Daoy (cell line): ENCODE results near the gene EPO. TPM values are rescaled to one million over a fixed set of nuclear protein-coding genes. Genes with fewer than 3 reads are reported as not detected.
"Not testable (repeated sequence)": the region's sequence is repeated elsewhere in the genome, so short reads cannot be mapped to it uniquely, and the experiment has no call there.

Experiments used
- DNase-seq: peaks from one replicate; pipeline ENCODE4 v3.0.0-alpha.2; 2015; ENCODE audit warnings: low read depth
- total RNA-seq: library from RNA; depleted of rRNA; stranded (reverse); fragments of >200 nt; shearing (Covaris generic); gene quantifications from 2 replicates; pipeline ENCODE4 v1.2.3, GENCODE V29; 2014

The EPO gene
- total RNA-seq, 1 experiment from 2014 or later, result not detected

- peak; percentile 90 for DNase-seq
These were observed 14.9 kb upstream of the EPO start for GRCh38 chr7:100705320-100705752.

DNA sequence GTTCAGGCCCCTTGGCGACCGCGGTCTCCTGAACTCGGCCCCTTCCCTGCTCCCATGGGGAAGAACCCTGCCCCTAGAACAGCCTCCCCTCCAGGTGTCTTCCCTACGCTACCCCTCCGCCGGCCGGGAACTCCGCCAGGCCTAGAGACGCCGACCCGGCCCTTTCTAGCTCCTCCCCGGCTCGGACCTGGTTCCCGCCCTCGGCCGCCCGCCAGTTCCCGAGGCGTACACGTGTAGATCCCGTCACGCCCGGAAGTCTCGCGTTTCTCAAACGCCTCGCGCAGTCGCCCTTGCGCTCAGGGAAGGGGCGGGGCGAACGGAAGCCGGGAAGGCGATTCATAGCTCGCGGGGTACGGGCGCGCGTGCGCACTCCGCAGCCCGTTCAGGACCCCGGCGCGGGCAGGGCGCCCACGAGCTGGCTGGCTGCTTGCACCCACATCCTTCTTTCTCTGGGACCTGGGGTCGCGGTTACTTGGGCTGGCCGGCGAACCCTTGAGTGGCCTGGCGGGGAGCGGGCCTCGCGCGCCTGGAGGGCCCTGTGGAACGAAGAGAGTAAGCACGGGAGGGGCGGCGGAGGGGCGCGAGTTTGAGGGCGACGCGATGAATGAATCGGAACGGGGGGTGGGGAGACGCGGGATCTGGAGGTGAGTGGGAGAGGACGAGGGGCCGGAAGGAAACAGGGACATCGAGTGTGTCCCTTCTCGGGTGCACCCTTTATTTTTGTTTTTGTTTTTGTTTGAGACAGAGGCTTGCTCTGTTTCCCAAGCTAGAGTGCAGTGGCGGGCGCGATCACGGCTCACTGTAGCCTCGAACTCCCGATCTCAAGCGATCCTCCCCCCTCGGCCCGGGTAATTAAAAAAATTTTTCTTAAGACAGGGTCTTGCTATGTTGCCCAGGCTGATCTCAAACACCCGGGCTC, 14.3 kb upstream of the EPO start, which contains the start of gene POP7:
Gene POP7 (plus strand): TSS at position 369 of the 919 bp plus-strand sequence. CDS start 710 bp downstream, outside the sequence.
- DNase-seq, result peak; percentile 100

GRCh38 chr7:100706672-100707311, 13.5 kb upstream of the EPO start:
- no peak for DNase-seq

DNA sequence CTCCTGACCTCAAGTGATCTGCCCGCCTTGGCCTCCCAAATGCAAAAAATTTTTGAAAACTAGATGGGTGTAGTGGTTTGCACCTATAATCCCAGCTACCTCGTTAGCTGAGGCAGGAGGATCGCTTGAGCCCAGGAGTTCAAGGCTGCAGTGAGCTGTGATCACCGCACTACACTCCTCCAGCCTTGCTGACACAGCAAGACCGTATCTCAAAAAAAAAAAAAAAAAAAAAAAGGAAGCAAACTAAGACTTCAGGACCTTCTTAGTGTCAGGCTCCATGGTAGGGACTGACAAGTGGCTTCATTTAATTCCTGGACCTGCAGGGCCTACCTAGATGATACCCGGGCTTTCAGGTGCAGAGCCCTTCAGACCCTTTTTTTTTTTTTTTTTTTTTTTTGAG, 11.9 kb upstream of the EPO start:
- DNase-seq, result no peak

- DNase-seq, result no peak
These were observed 9.8 kb upstream of the EPO start for GRCh38 chr7:100710452-100710851.

DNA sequence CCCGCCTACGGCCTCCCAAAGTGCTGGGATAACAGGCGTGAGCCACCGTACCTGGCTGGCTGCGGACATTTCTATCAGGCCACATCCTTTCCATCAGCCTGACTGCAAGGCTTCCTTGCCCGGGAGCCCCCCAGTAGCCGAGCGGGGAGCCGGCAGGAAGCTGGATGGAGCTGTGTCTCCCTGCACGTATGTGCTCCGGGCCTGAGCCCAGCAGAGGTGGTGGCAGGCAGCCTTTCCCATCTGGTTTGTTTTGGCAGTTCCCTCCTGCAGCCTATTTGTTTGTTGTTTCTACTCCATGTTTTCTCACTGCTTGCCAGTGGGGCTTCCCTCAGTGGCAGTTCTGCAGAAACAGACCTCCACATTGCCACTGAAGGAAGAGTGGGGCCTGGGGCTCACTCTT, 8.9 kb upstream of the EPO start:
- DNase-seq, result no peak

DNA sequence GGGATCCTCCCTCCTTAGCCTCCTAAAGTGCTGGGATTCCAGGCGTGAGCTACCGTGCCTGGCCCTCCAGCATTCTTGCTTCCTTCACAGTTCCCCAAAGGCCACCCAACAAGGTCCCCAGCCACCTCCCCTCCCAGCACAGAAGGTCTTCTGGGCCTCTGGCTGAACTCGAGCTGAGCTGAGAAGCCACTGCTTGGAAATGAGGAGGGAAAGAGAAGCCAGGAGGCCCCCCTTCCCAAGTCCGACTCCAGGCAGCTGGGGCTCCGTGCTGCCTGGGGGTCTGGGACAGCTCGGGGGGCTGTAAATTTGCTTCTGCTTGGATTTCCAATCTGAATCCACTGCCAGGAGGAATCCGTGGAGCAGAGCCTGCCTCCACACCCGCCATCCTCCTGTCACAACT, 5.5 kb upstream of the EPO start:
- no peak for DNase-seq

DNA sequence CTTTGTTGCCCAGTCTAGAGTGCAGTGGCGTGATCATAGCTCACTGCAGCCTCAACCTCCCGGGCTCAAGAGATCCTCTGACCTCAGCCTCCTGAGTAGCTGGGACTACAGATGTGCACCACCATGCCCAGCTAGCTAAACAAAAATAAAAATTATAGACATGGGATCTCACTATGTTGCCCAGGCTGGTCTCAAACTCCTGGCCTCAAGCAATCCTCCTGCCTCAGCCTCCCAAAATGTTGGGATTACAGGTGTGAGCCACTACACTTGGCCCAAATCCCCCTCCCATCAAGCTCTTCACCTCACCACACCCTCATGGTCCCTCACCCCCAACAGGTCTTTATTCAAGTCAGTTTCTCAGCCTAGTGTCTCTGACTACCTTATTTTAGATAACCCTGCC, 3.2 kb upstream of the EPO start:
- DNase-seq, result not testable (repeated sequence)

- peak; percentile 76 for DNase-seq
These were observed 567 bp upstream of the EPO start for GRCh38 chr7:100719523-100720278.

- DNase-seq, result no peak
These were observed 620 bp downstream of the EPO start for GRCh38 chr7:100720671-100721504.

DNA sequence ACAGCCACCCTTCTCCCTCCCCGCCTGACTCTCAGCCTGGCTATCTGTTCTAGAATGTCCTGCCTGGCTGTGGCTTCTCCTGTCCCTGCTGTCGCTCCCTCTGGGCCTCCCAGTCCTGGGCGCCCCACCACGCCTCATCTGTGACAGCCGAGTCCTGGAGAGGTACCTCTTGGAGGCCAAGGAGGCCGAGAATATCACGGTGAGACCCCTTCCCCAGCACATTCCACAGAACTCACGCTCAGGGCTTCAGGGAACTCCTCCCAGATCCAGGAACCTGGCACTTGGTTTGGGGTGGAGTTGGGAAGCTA, 1.2 kb downstream of the EPO start:
- no peak for DNase-seq

GRCh38 chr7:100722480-100723212, 2.4 kb downstream of the EPO start:
- no peak for DNase-seq

GRCh38 chr7:100723732-100724275, 3.5 kb downstream of the EPO start:
- no peak for DNase-seq

DNA sequence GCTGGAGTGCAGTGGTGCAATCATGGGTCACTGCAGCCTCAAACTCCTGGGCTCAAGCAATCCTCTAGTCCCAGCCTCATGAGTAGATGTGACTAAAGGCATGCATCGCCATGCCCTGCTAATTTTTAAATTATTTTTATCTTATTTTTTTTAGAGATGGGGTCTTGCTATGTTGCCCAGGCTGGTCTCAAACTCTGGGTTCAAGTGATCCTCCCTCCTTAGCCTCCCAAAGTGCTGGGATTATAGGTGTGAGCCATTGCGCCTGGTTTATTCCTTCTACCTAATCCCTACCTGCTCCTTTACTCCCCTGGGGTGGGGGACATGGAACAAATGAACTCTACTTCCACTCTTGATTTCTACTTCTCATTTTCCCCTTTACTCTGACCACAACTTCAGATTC, 4.1 kb downstream of the EPO start:
- DNase-seq, result not testable (repeated sequence)

- no peak for DNase-seq
These were observed 6.9 kb downstream of the EPO start for GRCh38 chr7:100726996-100727761.

- DNase-seq, result no peak
These were observed 7.9 kb downstream of the EPO start for GRCh38 chr7:100728196-100728595.

DNA sequence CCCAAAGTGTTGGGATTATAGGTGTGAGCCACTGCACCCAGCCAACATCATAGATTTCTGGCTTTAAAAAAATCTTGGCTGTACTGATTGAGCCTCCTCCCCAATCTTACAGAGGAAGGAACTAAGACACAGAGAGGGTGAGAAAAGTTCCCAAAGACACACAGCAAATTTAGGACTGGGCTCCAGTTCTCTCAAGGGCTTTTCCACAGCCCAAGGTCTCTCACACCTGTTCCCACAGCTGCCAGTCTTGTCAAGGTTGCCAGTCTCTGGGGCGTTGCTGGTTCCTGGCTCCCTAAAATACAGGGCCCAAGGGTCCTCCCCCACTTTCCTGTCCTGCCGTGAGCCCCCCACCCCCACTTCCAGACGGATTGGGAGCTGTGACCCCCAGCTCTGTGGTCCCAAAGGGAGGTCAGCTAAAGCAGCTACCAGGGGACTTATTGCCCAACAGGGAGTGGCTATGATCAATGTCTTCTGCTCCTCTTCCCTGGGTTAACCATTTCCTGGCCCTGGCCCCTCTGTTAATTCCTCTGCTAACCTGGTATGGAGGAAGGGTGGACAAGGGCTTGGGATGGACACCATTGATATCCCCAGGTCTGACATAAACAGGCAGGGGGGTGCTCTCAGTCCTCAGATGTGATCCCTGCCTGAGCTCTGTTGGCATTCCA, 10.0 kb downstream of the EPO start:
- DNase-seq, result no peak

- no peak for DNase-seq
These were observed 11.8 kb downstream of the EPO start for GRCh38 chr7:100731937-100732636.

GRCh38 chr7:100735730-100736129, 15.5 kb downstream of the EPO start:
- DNase-seq, result no peak
